ENCODE measurements around the gene FREM2. TPM values are rescaled to one million over a fixed set of nuclear protein-coding genes. Genes with fewer than 3 reads are reported as not detected.
A peak's percentile ranks its signal among the peaks of the same experiment; 100 is the strongest.

The FREM2 gene
- total and polyA plus RNA-seq, 7 donors: under 0.01 to 8.2 (median 2.1) TPM

DNA sequence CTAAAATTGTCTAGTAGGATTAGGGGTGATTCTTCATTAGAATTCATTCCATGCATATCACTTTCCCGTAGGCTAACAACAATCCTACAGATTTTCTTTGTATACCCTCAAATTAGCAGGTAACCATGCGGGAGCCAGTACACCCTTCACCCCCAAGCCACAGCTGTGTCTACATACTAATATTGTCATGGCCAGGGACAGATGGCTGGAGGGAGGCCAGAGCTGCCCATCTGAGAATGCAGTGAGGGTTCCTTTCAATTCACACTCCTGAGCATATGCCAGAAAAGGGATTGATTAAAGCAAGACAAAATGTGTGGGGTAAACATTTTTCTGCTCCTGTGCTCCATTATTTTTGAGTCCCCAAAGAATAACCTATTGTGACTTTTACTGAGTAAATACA lies 68.9 kb downstream of the FREM2 start:
- WGBS, 2 donors: 90 to 95% methylated on average over 2 of the region's 2 CpGs
- intact Hi-C loops (cut with DNase I): no loop called here
- Histone ChIP-seq H3K4me1 (peaks cover 0 to 13% (median 3%) of the 10 kb centered on the region in 4 donors), H3K27ac (no peak overlapping the region), H3K27me3 (no peaks in the 10 kb centered on the region), H3K4me3 (no peak overlapping the region), H3K36me3 (no peaks in the 10 kb centered on the region), H3K9me3 (no peaks in the 10 kb centered on the region)
- TF ChIP-seq POLR2A (IDR thresholded peaks at IDR 0.05) (no peak), POLR2AphosphoS5 (IDR thresholded peaks at IDR 0.05) (no peak), EP300 (IDR thresholded peaks at IDR 0.05) (no peak)
- DNase-seq: no peak

DNA sequence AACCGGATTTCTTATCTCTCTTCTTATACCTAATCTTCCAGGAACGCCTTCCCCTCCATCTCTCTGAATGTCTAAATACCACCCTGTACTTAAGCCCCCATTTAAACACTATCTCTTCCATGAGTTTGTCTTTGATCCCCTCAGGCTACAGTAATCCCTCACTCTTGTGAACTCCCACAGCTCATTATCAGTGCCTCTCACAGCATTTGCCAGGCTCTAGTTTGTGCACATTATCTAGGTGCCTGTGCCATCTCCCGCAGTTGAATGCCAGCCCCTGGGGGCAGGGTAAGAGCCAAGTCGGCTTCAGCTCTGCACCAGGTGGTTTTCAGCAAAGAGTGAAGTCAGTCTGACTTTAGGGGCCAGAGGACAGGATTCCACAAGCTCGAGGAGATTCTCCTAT lies 71.4 kb downstream of the FREM2 start:
- H3K9me3 ChIP-seq: no peaks in the 10 kb centered on the region
- intact Hi-C loops (cut with DNase I): no loop called here
- no peaks in the 10 kb centered on the region for H3K36me3 ChIP-seq
- TF ChIP-seq EP300 (IDR thresholded peaks at IDR 0.05): no peak
- TF ChIP-seq POLR2A (IDR thresholded peaks at IDR 0.05): no peak
- TF ChIP-seq, protein P1, sequence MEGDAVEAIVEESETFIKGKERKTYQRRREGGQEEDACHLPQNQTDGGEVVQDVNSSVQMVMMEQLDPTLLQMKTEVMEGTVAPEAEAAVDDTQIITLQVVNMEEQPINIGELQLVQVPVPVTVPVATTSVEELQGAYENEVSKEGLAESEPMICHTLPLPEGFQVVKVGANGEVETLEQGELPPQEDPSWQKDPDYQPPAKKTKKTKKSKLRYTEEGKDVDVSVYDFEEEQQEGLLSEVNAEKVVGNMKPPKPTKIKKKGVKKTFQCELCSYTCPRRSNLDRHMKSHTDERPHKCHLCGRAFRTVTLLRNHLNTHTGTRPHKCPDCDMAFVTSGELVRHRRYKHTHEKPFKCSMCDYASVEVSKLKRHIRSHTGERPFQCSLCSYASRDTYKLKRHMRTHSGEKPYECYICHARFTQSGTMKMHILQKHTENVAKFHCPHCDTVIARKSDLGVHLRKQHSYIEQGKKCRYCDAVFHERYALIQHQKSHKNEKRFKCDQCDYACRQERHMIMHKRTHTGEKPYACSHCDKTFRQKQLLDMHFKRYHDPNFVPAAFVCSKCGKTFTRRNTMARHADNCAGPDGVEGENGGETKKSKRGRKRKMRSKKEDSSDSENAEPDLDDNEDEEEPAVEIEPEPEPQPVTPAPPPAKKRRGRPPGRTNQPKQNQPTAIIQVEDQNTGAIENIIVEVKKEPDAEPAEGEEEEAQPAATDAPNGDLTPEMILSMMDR (IDR thresholded peaks at IDR 0.05): no peak
- no peak for TF ChIP-seq POLR2AphosphoS5 (IDR thresholded peaks at IDR 0.05)
- no peak for DNase-seq
- 52 to 53% methylated on average over 5 of the region's 5 CpGs for WGBS, 2 donors
- no peak overlapping the region for H3K27ac ChIP-seq
- H3K4me3 ChIP-seq: no peak overlapping the region
- no peaks in the 10 kb centered on the region for H3K27me3 ChIP-seq
- peaks cover 0 to 5% (median under 1%) of the 10 kb centered on the region in 4 donors for H3K4me1 ChIP-seq

- Histone ChIP-seq H3K27me3 (no peaks in the 10 kb centered on the region), H3K4me3 (no peak overlapping the region), H3K27ac (no peak overlapping the region), H3K36me3 (no peaks in the 10 kb centered on the region), H3K9me3 (no peaks in the 10 kb centered on the region), H3K4me1 (no peaks in the 10 kb centered on the region)
- TF ChIP-seq POLR2AphosphoS5 (IDR thresholded peaks at IDR 0.05) (no peak), EP300 (IDR thresholded peaks at IDR 0.05) (no peak), POLR2A (IDR thresholded peaks at IDR 0.05) (no peak)
- TF ChIP-seq, protein P1 (IDR thresholded peaks at IDR 0.05): no peak
- 64 to 66% methylated on average over 4 of the region's 4 CpGs for WGBS, 2 donors
- DNase-seq: no peak
- intact Hi-C loops (cut with DNase I): no loop called here
Measured at GRCh38 chr13:38759390-38759789, 72.5 kb downstream of the FREM2 start.

GRCh38 chr13:38763446-38764381 lies 76.8 kb downstream of the FREM2 start:
- TF ChIP-seq, protein P1 (IDR thresholded peaks at IDR 0.05): peak in 2 of 4 experiments; percentile 53 to 59
- no peak for TF ChIP-seq POLR2A (IDR thresholded peaks at IDR 0.05)
- Histone ChIP-seq H3K36me3 (no peaks in the 10 kb centered on the region), H3K27me3 (no peaks in the 10 kb centered on the region), H3K4me3 (no peak overlapping the region), H3K9me3 (no peaks in the 10 kb centered on the region), H3K4me1 (peaks cover 0 to 17% (median 4%) of the 10 kb centered on the region in 4 donors), H3K27ac (no peak overlapping the region)
- intact Hi-C loops (cut with DNase I): loop anchor here (2.0 kb wide), 2 partner anchors 77 to 109 kb away; partner anchors contain the start of gene FREM2
- no peak for DNase-seq
- WGBS, 2 donors: 21 to 30% methylated on average over 7 of the region's 7 CpGs

DNA sequence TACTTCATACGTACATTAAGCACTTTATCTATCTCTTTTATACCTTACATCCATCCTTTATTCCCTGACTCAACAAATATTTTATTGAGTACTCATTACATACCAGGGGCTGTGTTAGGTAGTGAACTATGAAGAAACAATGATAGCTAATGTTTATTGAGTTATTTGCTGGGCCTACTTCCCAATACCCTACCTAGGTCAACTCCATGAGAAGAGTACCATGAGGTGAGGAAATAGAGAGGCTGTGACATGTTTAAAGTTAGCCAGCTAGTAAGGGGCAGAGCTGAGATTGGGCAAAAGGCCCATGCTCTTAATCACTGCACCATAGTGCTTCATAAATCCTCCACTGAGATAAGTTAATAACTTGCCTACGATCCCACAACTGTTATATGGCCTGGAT lies 79.9 kb downstream of the FREM2 start:
- Histone ChIP-seq H3K4me3 (no peak overlapping the region), H3K27me3 (no peaks in the 10 kb centered on the region), H3K4me1 (peaks cover 0 to 17% (median 4%) of the 10 kb centered on the region in 4 donors), H3K27ac (no peak overlapping the region), H3K36me3 (no peaks in the 10 kb centered on the region), H3K9me3 (no peaks in the 10 kb centered on the region)
- TF ChIP-seq POLR2A (IDR thresholded peaks at IDR 0.05): no peak
- TF ChIP-seq, protein P1 (IDR thresholded peaks at IDR 0.05): no peak
- TF ChIP-seq POLR2AphosphoS5 (IDR thresholded peaks at IDR 0.05): no peak
- no peak for TF ChIP-seq EP300 (IDR thresholded peaks at IDR 0.05)
- intact Hi-C loops (cut with DNase I): no loop called here
- 68 to 81% methylated on average over 2 of the region's 2 CpGs for WGBS, 2 donors
- no peak for DNase-seq

Measured in sigmoid colon (tissue), 7 donors.